Central memory CD8-positive, alpha-beta T cell (primary cell): Measurements from ENCODE around the gene TRIL.

Source experiments
- ATAC-seq: fragments of 150-1000 bp; cut with Tn5 transposase; replicated peaks from 2 replicates; pipeline ENCODE4 v1.10.0; 2022; ENCODE audit warnings: mild to moderate bottlenecking, moderate FRiP score, moderate number of reproducible peaks; ENCODE audit not compliant: poor library complexity, severe bottlenecking; ENCODE audit errors: extremely low read depth
- DNase-seq, 2 donors: peaks; one replicate each; pipeline ENCODE4 v3.0.0; 2021; ENCODE audit warnings: low spot score in 2 of 2
- H3K27ac Mint-ChIP-seq: one replicate; pipeline ENCODE4 v1.8.0; 2022; ENCODE audit warnings: low read depth, mild to moderate bottlenecking, moderate library complexity, mixed read lengths
- H3K27me3 Mint-ChIP-seq: one replicate; pipeline ENCODE4 v1.8.0; 2022; ENCODE audit warnings: mixed read lengths
- H3K36me3 Mint-ChIP-seq: one replicate; pipeline ENCODE4 v1.8.0; 2022; ENCODE audit warnings: mild to moderate bottlenecking, moderate library complexity, mixed read lengths; ENCODE audit not compliant: insufficient read depth
- H3K4me1 Mint-ChIP-seq: one replicate; pipeline ENCODE4 v1.8.0; 2022; ENCODE audit warnings: mixed read lengths
- H3K4me3 Mint-ChIP-seq: one replicate; pipeline ENCODE4 v1.8.0; 2022; ENCODE audit warnings: mild to moderate bottlenecking, moderate library complexity, mixed read lengths
- H3K9me3 Mint-ChIP-seq: one replicate; pipeline ENCODE4 v1.8.0; 2022; ENCODE audit warnings: mixed read lengths

Gene TRIL

GRCh38 chr7:28958235-28958979 is at the start of gene TRIL:
TRIL (minus strand) TSS chr7:28958330; CDS start chr7:28958046, 284 bp downstream.
- H3K27me3 Mint-ChIP-seq: peaks cover 86% of the 10 kb centered on the region
- no peak within 1 kb of the TSS for H3K27ac Mint-ChIP-seq

GRCh38 chr7:29007127-29007526 is 49.0 kb upstream of the TRIL start:
- H3K9me3 Mint-ChIP-seq: no peaks in the 10 kb centered on the region
- H3K27ac Mint-ChIP-seq: no peak overlapping the region
- DNase-seq (no peak), ATAC-seq (no peak)
- no peak overlapping the region for H3K4me3 Mint-ChIP-seq
- no peaks in the 10 kb centered on the region for H3K4me1 Mint-ChIP-seq
- H3K36me3 Mint-ChIP-seq: peaks cover 3% of the 10 kb centered on the region
- H3K27me3 Mint-ChIP-seq: peaks cover 40% of the 10 kb centered on the region

More at GRCh38 chr7:28958235-28958979, at the start of gene TRIL:
- DNase-seq: no peak
- Mint-ChIP-seq H3K4me3 (peak within 1 kb of the TSS; percentile 25), H3K9me3 (no peaks in the 10 kb centered on the region), H3K4me1 (peaks cover 5% of the 10 kb centered on the region), H3K36me3 (peaks cover 2% of the 10 kb centered on the region)
- no peak for ATAC-seq

- no peaks in the 10 kb centered on the region for H3K9me3 Mint-ChIP-seq
- no peak for DNase-seq
- no peaks in the 10 kb centered on the region for H3K4me1 Mint-ChIP-seq
- no peak for ATAC-seq
- H3K27me3 Mint-ChIP-seq: peaks cover 45% of the 10 kb centered on the region
- H3K4me3 Mint-ChIP-seq: no peak overlapping the region
- peaks cover 3% of the 10 kb centered on the region for H3K36me3 Mint-ChIP-seq
- no peak overlapping the region for H3K27ac Mint-ChIP-seq
Observed at GRCh38 chr7:29005829-29006228, 47.7 kb upstream of the TRIL start.

- Mint-ChIP-seq H3K9me3 (no peaks in the 10 kb centered on the region), H3K27me3 (peaks cover 49% of the 10 kb centered on the region), H3K4me1 (no peaks in the 10 kb centered on the region), H3K36me3 (peaks cover 3% of the 10 kb centered on the region), H3K4me3 (no peak overlapping the region), H3K27ac (no peak overlapping the region)
- ATAC-seq: no peak
- no peak for DNase-seq
Observed at GRCh38 chr7:29005406-29005805, 47.3 kb upstream of the TRIL start.

- DNase-seq (no peak), ATAC-seq (no peak)
- H3K36me3 Mint-ChIP-seq: peaks cover 3% of the 10 kb centered on the region
- H3K27me3 Mint-ChIP-seq: peaks cover 53% of the 10 kb centered on the region
- H3K4me3 Mint-ChIP-seq: no peak overlapping the region
- H3K4me1 Mint-ChIP-seq: no peaks in the 10 kb centered on the region
- H3K27ac Mint-ChIP-seq: no peak overlapping the region
- H3K9me3 Mint-ChIP-seq: no peaks in the 10 kb centered on the region
Observed at GRCh38 chr7:29003703-29004102, 45.6 kb upstream of the TRIL start.

GRCh38 chr7:29000717-29001076 is 42.6 kb upstream of the TRIL start:
- Mint-ChIP-seq H3K27me3 (peaks cover 40% of the 10 kb centered on the region), H3K36me3 (peaks cover 2% of the 10 kb centered on the region), H3K9me3 (no peaks in the 10 kb centered on the region), H3K4me3 (no peak overlapping the region), H3K4me1 (no peaks in the 10 kb centered on the region), H3K27ac (no peak overlapping the region)
- no peak for ATAC-seq
- DNase-seq: no peak

GRCh38 chr7:28999895-29000716 is 42.0 kb upstream of the TRIL start:
- H3K36me3 Mint-ChIP-seq: peaks cover 2% of the 10 kb centered on the region
- no peak overlapping the region for H3K4me3 Mint-ChIP-seq
- peaks cover 40% of the 10 kb centered on the region for H3K27me3 Mint-ChIP-seq
- DNase-seq (no peak), ATAC-seq (no peak)
- no peak overlapping the region for H3K27ac Mint-ChIP-seq
- H3K4me1 Mint-ChIP-seq: no peaks in the 10 kb centered on the region
- H3K9me3 Mint-ChIP-seq: no peaks in the 10 kb centered on the region

GRCh38 chr7:28999427-28999826 is 41.3 kb upstream of the TRIL start:
- peaks cover 43% of the 10 kb centered on the region for H3K27me3 Mint-ChIP-seq
- DNase-seq (no peak), ATAC-seq (no peak)
- peaks cover 2% of the 10 kb centered on the region for H3K36me3 Mint-ChIP-seq
- H3K4me1 Mint-ChIP-seq: no peaks in the 10 kb centered on the region
- H3K27ac Mint-ChIP-seq: no peak overlapping the region
- no peaks in the 10 kb centered on the region for H3K9me3 Mint-ChIP-seq
- no peak overlapping the region for H3K4me3 Mint-ChIP-seq

GRCh38 chr7:28998105-28998504 is 40.0 kb upstream of the TRIL start:
- no peaks in the 10 kb centered on the region for H3K4me1 Mint-ChIP-seq
- DNase-seq (no peak), ATAC-seq (no peak)
- peaks cover 2% of the 10 kb centered on the region for H3K36me3 Mint-ChIP-seq
- H3K27ac Mint-ChIP-seq: no peak overlapping the region
- H3K9me3 Mint-ChIP-seq: no peaks in the 10 kb centered on the region
- H3K4me3 Mint-ChIP-seq: no peak overlapping the region
- H3K27me3 Mint-ChIP-seq: peaks cover 51% of the 10 kb centered on the region

GRCh38 chr7:28996836-28997235 is 38.7 kb upstream of the TRIL start:
- no peak overlapping the region for H3K27ac Mint-ChIP-seq
- H3K27me3 Mint-ChIP-seq: peaks cover 58% of the 10 kb centered on the region
- no peaks in the 10 kb centered on the region for H3K9me3 Mint-ChIP-seq
- DNase-seq: no peak
- H3K4me3 Mint-ChIP-seq: no peak overlapping the region
- ATAC-seq: no peak
- no peaks in the 10 kb centered on the region for H3K36me3 Mint-ChIP-seq
- no peaks in the 10 kb centered on the region for H3K4me1 Mint-ChIP-seq

- Mint-ChIP-seq H3K9me3 (no peaks in the 10 kb centered on the region), H3K4me3 (no peak overlapping the region), H3K27me3 (peaks cover 54% of the 10 kb centered on the region), H3K36me3 (no peaks in the 10 kb centered on the region), H3K4me1 (no peaks in the 10 kb centered on the region), H3K27ac (no peak overlapping the region)
- DNase-seq (no peak), ATAC-seq (no peak)
Observed at GRCh38 chr7:28993371-28993770, 35.2 kb upstream of the TRIL start.

GRCh38 chr7:28992798-28993197 is 34.7 kb upstream of the TRIL start:
- ATAC-seq (no peak), DNase-seq (no peak)
- H3K27me3 Mint-ChIP-seq: peaks cover 60% of the 10 kb centered on the region
- H3K27ac Mint-ChIP-seq: no peak overlapping the region
- H3K36me3 Mint-ChIP-seq: no peaks in the 10 kb centered on the region
- H3K4me3 Mint-ChIP-seq: no peak overlapping the region
- no peaks in the 10 kb centered on the region for H3K9me3 Mint-ChIP-seq
- H3K4me1 Mint-ChIP-seq: no peaks in the 10 kb centered on the region
